Measurements from ENCODE around the gene EMC1.

DNA sequence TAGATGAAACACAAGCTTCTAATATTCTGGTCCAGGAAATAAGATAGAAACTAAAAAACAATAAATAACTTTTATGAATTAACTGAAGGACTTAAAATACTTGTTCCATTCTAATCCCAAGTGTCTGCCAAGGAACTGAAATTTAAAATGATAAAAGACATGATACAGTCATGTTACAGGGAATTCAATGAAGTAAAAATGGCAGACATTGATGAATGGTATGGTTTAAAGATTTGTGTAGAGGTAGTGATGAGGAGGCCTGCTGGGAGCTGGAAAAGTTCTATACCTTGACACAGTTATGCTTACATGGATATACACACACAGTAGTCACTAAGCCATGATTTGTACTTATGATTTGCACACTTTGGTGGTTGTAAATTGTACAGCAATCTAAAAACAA lies 39.2 kb downstream of the EMC1 start:
- TF ChIP-seq CTCF (IDR thresholded peaks at IDR 0.05) = no peak
- no peak for TF ChIP-seq EZH2 (IDR thresholded peaks at IDR 0.05; ENCODE audit: borderline replicate concordance, insufficient read depth, low read depth, low read length, poor library complexity, severe bottlenecking)

Data from B cell (primary cell).